K562 (cell line): ENCODE measurements around the gene VSIG4. TPM values are rescaled to one million over a fixed set of nuclear protein-coding genes. Genes with fewer than 3 reads are reported as not detected.

ENCODE experiments used
- BHLHE40 ChIP-seq: IDR thresholded peaks from 2 replicates; pipeline ENCODE4 v1.6.1; 2011; ENCODE audit warnings: low read length, improper control_type of control experiment
- CREM ChIP-seq: IDR thresholded peaks from 2 replicates; pipeline ENCODE4 v1.6.1; 2014; ENCODE audit warnings: antibody characterized with exemption, low read depth
- DPF2 ChIP-seq: fragments of 450-650 bp; IDR thresholded peaks from 2 replicates; pipeline ENCODE4 v1.6.1; 2016
- FUS ChIP-seq: fragments of 200-400 bp; formaldehyde crosslinking; optimal IDR thresholded peaks from 2 replicates; pipeline ENCODE3; 2017; ENCODE audit warnings: low read depth, low read length
- HOMEZ ChIP-seq: fragments of 250-450 bp; sonication (Bioruptor Pico); IDR thresholded peaks from 2 replicates; pipeline ENCODE4 v1.4.0; 2020; ENCODE audit warnings: mild to moderate bottlenecking, moderate library complexity
- HSF4 ChIP-seq: fragments of 250-450 bp; sonication (Bioruptor Pico); IDR thresholded peaks from 2 replicates; pipeline ENCODE4 v2.1.2; 2022; ENCODE audit warnings: mild to moderate bottlenecking, moderate library complexity, borderline replicate concordance
- JUN ChIP-seq, 2 experiments: sonication (generic) in 1 of 2; formaldehyde crosslinking in 1 of 2; IDR thresholded peaks; 2 replicates each; pipeline versions ENCODE4 v1.6.1 to v1.8.0; 2012 to 2022; ENCODE audit warnings: borderline replicate concordance in 2 of 2, mild to moderate bottlenecking in 2 of 2, improper control_type of control experiment in 1 of 2, low read depth in 1 of 2, low read length in 1 of 2, missing genetic modification reagents in 1 of 2
- KDM1A ChIP-seq, 2 experiments: fragments of 450-650 bp; IDR thresholded peaks; 2 replicates each; pipeline ENCODE4 v1.6.1; 2016; ENCODE audit warnings: mild to moderate bottlenecking in 2 of 2
- MED1 ChIP-seq: sonication (generic); formaldehyde crosslinking; IDR thresholded peaks from 2 replicates; pipeline ENCODE4 v1.8.1; 2023; ENCODE audit warnings: missing genetic modification reagents, borderline replicate concordance
- MTA1 ChIP-seq: fragments of 450-650 bp; IDR thresholded peaks from 2 replicates; pipeline ENCODE4 v1.6.1; 2017; ENCODE audit warnings: borderline replicate concordance
- PYGO2 ChIP-seq: fragments of 450-650 bp; IDR thresholded peaks from 2 replicates; pipeline ENCODE4 v1.6.1; 2016; ENCODE audit warnings: mild to moderate bottlenecking, missing genetic modification characterization, moderate library complexity, missing compliant biosample characterization
- RBM14 ChIP-seq: fragments of 200-400 bp; formaldehyde crosslinking; IDR thresholded peaks from 2 replicates; pipeline ENCODE4 v1.6.1; 2018; ENCODE audit warnings: low read depth, mild to moderate bottlenecking, low read length, moderate library complexity, borderline replicate concordance; ENCODE audit not compliant: insufficient read depth
- YBX1 ChIP-seq: fragments of 450-650 bp; IDR thresholded peaks from 2 replicates; pipeline ENCODE4 v1.7.1; 2016; ENCODE audit warnings: mild to moderate bottlenecking
- ZNF551 ChIP-seq: fragments of 250-450 bp; sonication (Bioruptor Pico); IDR thresholded peaks from 2 replicates; pipeline ENCODE4 v1.5.0; 2021; ENCODE audit warnings: mild to moderate bottlenecking, moderate library complexity
- ZNF766 ChIP-seq: fragments of 200-800 bp; sonication (Bioruptor generic); conservative IDR thresholded peaks from 2 replicates; pipeline ENCODE4 v1.6.1; 2016; ENCODE audit warnings: missing genetic modification characterization, missing compliant biosample characterization
- polyA plus RNA-seq, 8 experiments: library from polyadenylated mRNA; depleted of rRNA in 4 of 8; stranded (reverse) in 5 of 8; unstranded in 3 of 8; fragments of >200 nt; fragmentation: Nextera tagmentation in 2 of 8; fragmentation: Illumina TruSeq in 1 of 8; extraction: Ambion mirVana in 2 of 8; extraction: Trizol in 1 of 8; gene quantifications; 2 replicates each; pipeline versions ENCODE4 v1.2.1 to v1.2.3, GENCODE V29; 2011 to 2014; ENCODE audit warnings: inconsistent platforms in 1 of 8, missing spikeins in 1 of 8
- total RNA-seq, 7 experiments: library from RNA; depleted of rRNA in 6 of 7; stranded (reverse); fragments of >200 nt in 6 of 7; fragmentation: Illumina TruSeq in 2 of 7; extraction: Trizol in 2 of 7; gene quantifications; 2 replicates each; pipeline versions ENCODE4 v1.2.1 to v1.2.3, GENCODE V29; 2011 to 2021; ENCODE audit warnings: low replicate concordance in 1 of 7
- TF ChIP-seq, protein P1 (sequence below): fragments of 250-450 bp; sonication (Bioruptor Pico); IDR thresholded peaks from 2 replicates; pipeline ENCODE4 v1.5.0; 2021
- TF ChIP-seq, protein P2 (sequence below): sonication (generic); formaldehyde crosslinking; IDR thresholded peaks from 2 replicates; pipeline ENCODE4 v1.8.0; 2022; ENCODE audit warnings: missing genetic modification reagents, mild to moderate bottlenecking, moderate library complexity, borderline replicate concordance
- TF ChIP-seq, protein P3 (sequence below): sonication (generic); formaldehyde crosslinking; IDR thresholded peaks from 2 replicates; pipeline ENCODE4 v1.4.0; 2020; ENCODE audit warnings: mild to moderate bottlenecking, missing genetic modification reagents

The VSIG4 gene
- total and polyA plus RNA-seq, 9 of the 15 experiments (the other 6 are each of a cell fraction or from before 2014, with no cell fraction given) = 0.22 to 1.6 (median 0.46) TPM; not detected in 1

DNA sequence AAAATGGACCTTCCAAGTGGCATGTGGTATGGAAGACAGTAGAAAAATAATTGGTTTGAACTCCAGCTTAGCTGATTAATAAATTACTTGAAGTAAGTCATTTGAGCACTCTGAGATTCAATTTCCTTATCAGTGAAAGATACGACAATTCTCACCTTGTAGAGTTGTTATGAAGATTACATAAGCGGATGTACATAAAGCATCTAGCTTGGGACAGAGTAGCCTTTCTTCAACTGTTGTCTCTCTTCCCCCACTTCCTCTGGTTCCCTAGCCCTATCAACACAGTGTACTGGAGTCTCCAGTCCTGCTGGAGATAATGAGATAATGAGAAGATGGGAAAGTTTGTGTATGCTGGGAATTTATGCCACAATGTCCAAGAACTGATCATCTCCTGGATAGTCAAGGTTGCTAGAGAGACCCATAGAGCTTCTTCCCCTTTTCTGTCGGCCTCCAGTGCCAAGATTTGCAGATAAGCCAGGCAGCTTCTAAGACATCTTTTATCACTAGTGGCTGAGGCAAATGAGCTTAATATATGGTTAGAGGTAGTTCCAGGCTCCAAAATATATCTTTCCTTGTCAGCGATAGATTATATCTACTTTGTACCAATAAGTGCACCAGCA, 33.9 kb downstream of the VSIG4 start (continued):
- TF ChIP-seq, protein P1, sequence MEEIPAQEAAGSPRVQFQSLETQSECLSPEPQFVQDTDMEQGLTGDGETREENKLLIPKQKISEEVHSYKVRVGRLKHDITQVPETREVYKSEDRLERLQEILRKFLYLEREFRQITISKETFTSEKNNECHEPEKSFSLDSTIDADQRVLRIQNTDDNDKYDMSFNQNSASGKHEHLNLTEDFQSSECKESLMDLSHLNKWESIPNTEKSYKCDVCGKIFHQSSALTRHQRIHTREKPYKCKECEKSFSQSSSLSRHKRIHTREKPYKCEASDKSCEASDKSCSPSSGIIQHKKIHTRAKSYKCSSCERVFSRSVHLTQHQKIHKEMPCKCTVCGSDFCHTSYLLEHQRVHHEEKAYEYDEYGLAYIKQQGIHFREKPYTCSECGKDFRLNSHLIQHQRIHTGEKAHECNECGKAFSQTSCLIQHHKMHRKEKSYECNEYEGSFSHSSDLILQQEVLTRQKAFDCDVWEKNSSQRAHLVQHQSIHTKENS = no peak
- TF ChIP-seq MTA1 (peak; percentile 53; the same call in 1 of the 2 replicates), DPF2 (peak; percentile 48), MED1 (CRISPR knock-in tag) (no peak), HSF4 (0 out of 2 replicates have a peak, but pooled peaks have one; percentile 40), YBX1 (no peak), KDM1A (IDR thresholded peaks at IDR 0.05) (no peak), FUS (no peak), RBM14 (no peak), JUN (IDR thresholded peaks at IDR 0.05; ENCODE audit: borderline replicate concordance, low read depth, low read length) (no peak), JUN (CRISPR knock-in tag; IDR thresholded peaks at IDR 0.05; ENCODE audit: borderline replicate concordance) (no peak), ZNF766 (CRISPR knock-in tag) (peak; percentile 14; the same call in 1 of the 2 replicates), PYGO2 (tag) (no peak), CREM (no peak), ZNF551 (CRISPR knock-in tag) (no peak), HOMEZ (CRISPR knock-in tag) (no peak), BHLHE40 (no peak)
- TF ChIP-seq, protein P2, sequence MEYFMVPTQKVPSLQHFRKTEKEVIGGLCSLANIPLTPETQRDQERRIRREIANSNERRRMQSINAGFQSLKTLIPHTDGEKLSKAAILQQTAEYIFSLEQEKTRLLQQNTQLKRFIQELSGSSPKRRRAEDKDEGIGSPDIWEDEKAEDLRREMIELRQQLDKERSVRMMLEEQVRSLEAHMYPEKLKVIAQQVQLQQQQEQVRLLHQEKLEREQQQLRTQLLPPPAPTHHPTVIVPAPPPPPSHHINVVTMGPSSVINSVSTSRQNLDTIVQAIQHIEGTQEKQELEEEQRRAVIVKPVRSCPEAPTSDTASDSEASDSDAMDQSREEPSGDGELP (CRISPR knock-in tag) = no peak
- TF ChIP-seq, protein P3, sequence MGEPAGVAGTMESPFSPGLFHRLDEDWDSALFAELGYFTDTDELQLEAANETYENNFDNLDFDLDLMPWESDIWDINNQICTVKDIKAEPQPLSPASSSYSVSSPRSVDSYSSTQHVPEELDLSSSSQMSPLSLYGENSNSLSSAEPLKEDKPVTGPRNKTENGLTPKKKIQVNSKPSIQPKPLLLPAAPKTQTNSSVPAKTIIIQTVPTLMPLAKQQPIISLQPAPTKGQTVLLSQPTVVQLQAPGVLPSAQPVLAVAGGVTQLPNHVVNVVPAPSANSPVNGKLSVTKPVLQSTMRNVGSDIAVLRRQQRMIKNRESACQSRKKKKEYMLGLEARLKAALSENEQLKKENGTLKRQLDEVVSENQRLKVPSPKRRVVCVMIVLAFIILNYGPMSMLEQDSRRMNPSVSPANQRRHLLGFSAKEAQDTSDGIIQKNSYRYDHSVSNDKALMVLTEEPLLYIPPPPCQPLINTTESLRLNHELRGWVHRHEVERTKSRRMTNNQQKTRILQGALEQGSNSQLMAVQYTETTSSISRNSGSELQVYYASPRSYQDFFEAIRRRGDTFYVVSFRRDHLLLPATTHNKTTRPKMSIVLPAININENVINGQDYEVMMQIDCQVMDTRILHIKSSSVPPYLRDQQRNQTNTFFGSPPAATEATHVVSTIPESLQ (CRISPR knock-in tag) = no peak
